Sigmoid colon (tissue), 7 donors: ENCODE data around the gene CCDC7. TPM values are rescaled to one million over a fixed set of nuclear protein-coding genes. Genes with fewer than 3 reads are reported as not detected.
"Not testable (repeated sequence)": the region's sequence is repeated elsewhere in the genome, so short reads cannot be mapped to it uniquely, and the experiment has no call there.

Experiments used
- DNase-seq: peaks from one replicate; pipeline ENCODE4 v3.0.0-alpha.2; 2019
- H3K27ac ChIP-seq, 4 donors: fragments of 200-600 bp; sonication (generic); one replicate each; pipeline ENCODE4 v1.5.1; 2016 to 2019; ENCODE audit warnings: mild to moderate bottlenecking in 1 of 4
- H3K27me3 ChIP-seq, 3 donors: fragments of 200-600 bp; sonication (generic); one replicate each; pipeline ENCODE4 v1.5.1; 2019; ENCODE audit warnings: mild to moderate bottlenecking in 1 of 3
- H3K36me3 ChIP-seq, 4 donors: fragments of 200-600 bp; sonication (generic); one replicate each; pipeline ENCODE4 v1.5.1; 2016 to 2019
- H3K4me1 ChIP-seq, 4 donors: fragments of 200-600 bp; sonication (generic); one replicate each; pipeline ENCODE4 v1.5.1; 2017 to 2019
- H3K4me3 ChIP-seq, 4 donors: fragments of 200-600 bp; sonication (generic); one replicate each; pipeline ENCODE4 v1.5.1; 2017 to 2019; ENCODE audit warnings: mild to moderate bottlenecking in 2 of 4, moderate library complexity in 1 of 4
- H3K9me3 ChIP-seq, 4 donors: fragments of 200-600 bp in 3 of 4; sonication (generic) in 3 of 4; one replicate each; pipeline versions ENCODE4 v1.5.1 to v1.6.1; 2013 to 2019
- EP300 ChIP-seq, 4 donors: sonication (generic); formaldehyde crosslinking; IDR thresholded peaks; one replicate each; pipeline ENCODE4 v1.6.1; 2017; ENCODE audit warnings: antibody characterized with exemption in 4 of 4
- POLR2A ChIP-seq, 2 donors: fragments of 450-650 bp; IDR thresholded peaks; one replicate each; pipeline ENCODE4 v1.6.1; 2016; ENCODE audit warnings: antibody characterized with exemption in 2 of 2, mild to moderate bottlenecking in 2 of 2, moderate library complexity in 2 of 2
- POLR2AphosphoS5 ChIP-seq, 4 donors: sonication (generic); formaldehyde crosslinking; IDR thresholded peaks; one replicate each; pipeline ENCODE4 v1.6.1; 2017; ENCODE audit warnings: antibody characterized with exemption in 4 of 4
- WGBS, 2 donors: extraction: QIAGEN DNeasy Blood & Tissue Kit; methylation state at CpG; one replicate each; pipeline ENCODE4 v1.1.7; 2013; 5-methylcytosine and 5-hydroxymethylcytosine counted together
- intact Hi-C: fragments of 100-400 bp; cut with DNase I; formaldehyde crosslinking; loops from one replicate; pipeline ENCODE4 v1.15.1; 2023
- polyA plus RNA-seq, 3 donors: library from polyadenylated mRNA; stranded (reverse); fragments of 200-250 nt; gene quantifications; one replicate each; pipeline ENCODE4 v1.2.3, GENCODE V29; 2013
- total RNA-seq, 4 donors: library from RNA; depleted of rRNA; stranded (reverse); fragments of >200 nt; gene quantifications; one replicate each; pipeline ENCODE4 v1.1.0, GENCODE V29; 2016
- TF ChIP-seq, protein P1 (sequence below), 4 experiments: fragments of 450-650 bp in 3 of 4; fragments of 200-600 bp in 1 of 4; IDR thresholded peaks; one replicate each; pipeline ENCODE4 v1.5.1; 2016 to 2019; ENCODE audit warnings: antibody characterized with exemption in 4 of 4, mild to moderate bottlenecking in 3 of 4, moderate library complexity in 2 of 4
- donor health status: healthy with polysubstance abuse.
- donor health status: Bipolar disorder and iron deficiency.
- donor health status: healthy.

CCDC7 gene
- total and polyA plus RNA-seq, 7 donors, result 0.46 to 84.9 (median 42.9) TPM

DNA sequence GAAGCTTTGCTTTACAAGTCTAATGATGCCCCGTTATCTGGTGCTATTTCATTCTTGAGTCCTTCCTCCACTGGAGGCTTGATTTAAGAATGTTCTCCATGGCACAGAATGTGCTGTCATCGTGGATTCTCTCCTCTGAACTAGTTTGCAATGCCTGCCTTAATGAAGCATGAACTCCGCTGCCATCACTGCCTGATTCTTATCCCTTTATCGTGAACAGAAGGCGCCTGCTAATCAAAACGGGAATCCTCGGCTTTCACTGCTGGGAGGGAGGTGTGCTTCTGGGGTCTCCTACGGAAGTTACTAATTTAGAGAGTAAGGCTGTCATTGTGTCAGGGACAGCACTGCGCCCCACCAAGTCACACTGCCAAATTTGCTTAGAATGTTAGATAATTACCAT is 455.9 kb downstream of the CCDC7 start:
- H3K27ac ChIP-seq, result no peak overlapping the region
- peaks cover 0 to 71% (median 12%) of the 10 kb centered on the region in 4 donors for H3K36me3 ChIP-seq
- no peaks in the 10 kb centered on the region for H3K4me1 ChIP-seq
- TF ChIP-seq EP300 (IDR thresholded peaks at IDR 0.05) (no peak), POLR2A (IDR thresholded peaks at IDR 0.05) (no peak), POLR2AphosphoS5 (IDR thresholded peaks at IDR 0.05) (no peak)
- TF ChIP-seq, protein P1, sequence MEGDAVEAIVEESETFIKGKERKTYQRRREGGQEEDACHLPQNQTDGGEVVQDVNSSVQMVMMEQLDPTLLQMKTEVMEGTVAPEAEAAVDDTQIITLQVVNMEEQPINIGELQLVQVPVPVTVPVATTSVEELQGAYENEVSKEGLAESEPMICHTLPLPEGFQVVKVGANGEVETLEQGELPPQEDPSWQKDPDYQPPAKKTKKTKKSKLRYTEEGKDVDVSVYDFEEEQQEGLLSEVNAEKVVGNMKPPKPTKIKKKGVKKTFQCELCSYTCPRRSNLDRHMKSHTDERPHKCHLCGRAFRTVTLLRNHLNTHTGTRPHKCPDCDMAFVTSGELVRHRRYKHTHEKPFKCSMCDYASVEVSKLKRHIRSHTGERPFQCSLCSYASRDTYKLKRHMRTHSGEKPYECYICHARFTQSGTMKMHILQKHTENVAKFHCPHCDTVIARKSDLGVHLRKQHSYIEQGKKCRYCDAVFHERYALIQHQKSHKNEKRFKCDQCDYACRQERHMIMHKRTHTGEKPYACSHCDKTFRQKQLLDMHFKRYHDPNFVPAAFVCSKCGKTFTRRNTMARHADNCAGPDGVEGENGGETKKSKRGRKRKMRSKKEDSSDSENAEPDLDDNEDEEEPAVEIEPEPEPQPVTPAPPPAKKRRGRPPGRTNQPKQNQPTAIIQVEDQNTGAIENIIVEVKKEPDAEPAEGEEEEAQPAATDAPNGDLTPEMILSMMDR (IDR thresholded peaks at IDR 0.05), result no peak
- intact Hi-C loops, result no loop called here
- no peak for DNase-seq
- WGBS, 2 donors, result 95% methylated on average over 9 of the region's 9 CpGs
- H3K27me3 ChIP-seq, result no peaks in the 10 kb centered on the region
- H3K9me3 ChIP-seq, result no peaks in the 10 kb centered on the region
- H3K4me3 ChIP-seq, result no peak overlapping the region

DNA sequence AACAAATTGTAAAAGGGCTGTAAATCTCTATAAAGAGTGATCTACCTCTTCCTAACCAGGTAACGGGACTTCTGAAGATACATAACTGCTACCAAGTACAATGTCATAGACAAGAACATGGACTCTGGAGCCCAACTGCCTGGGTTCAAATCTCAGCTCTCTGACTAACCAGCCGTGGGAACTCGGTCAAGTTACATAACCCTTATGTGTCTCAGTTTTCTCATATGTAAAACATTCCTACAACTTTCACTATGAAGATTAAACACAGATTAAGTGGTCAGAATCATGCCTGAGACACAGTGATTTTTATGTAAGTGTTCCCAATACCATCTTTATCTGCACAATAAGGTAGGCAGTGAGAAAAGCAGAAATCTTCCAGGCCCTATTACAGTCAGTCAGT is 459.5 kb downstream of the CCDC7 start:
- peaks cover 4 to 79% (median 16%) of the 10 kb centered on the region in 4 donors for H3K36me3 ChIP-seq

DNA sequence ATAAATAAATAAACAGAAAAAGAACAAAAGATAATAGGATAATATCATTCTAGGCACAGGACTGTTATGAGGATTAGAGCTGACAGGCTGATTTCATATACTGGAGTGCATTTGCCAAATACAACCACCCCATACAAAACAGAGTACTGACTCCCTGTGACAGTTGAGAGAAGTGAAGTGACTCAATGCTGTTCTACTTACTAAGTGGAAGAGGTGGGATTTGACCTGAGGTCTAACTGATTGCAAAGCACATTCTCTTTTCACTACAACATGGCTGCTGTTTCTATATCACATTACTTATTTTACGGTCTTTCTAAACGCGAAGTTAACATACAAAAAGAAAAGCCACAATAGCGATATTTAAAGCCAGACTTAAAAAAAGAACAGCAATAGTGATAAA is 460.7 kb downstream of the CCDC7 start:
- DNase-seq, result no peak
- peaks cover 8 to 87% (median 21%) of the 10 kb centered on the region in 4 donors for H3K36me3 ChIP-seq
- no peak overlapping the region for H3K4me3 ChIP-seq
- no peaks in the 10 kb centered on the region for H3K9me3 ChIP-seq
- H3K27ac ChIP-seq, result no peak overlapping the region
- intact Hi-C loops, result no loop called here
- no peaks in the 10 kb centered on the region for H3K4me1 ChIP-seq
- WGBS, 2 donors, result 89 to 94% methylated on average over 4 of the region's 4 CpGs
- no peaks in the 10 kb centered on the region for H3K27me3 ChIP-seq
- TF ChIP-seq POLR2AphosphoS5 (IDR thresholded peaks at IDR 0.05), result no peak
- no peak for TF ChIP-seq EP300 (IDR thresholded peaks at IDR 0.05)
- TF ChIP-seq POLR2A (IDR thresholded peaks at IDR 0.05), result no peak
- TF ChIP-seq, protein P1 (IDR thresholded peaks at IDR 0.05), result no peak

More for the DNA sequence above, 459.5 kb downstream of the CCDC7 start:
- no peaks in the 10 kb centered on the region for H3K4me1 ChIP-seq
- no peak overlapping the region for H3K4me3 ChIP-seq
- no peaks in the 10 kb centered on the region for H3K27me3 ChIP-seq
- no peaks in the 10 kb centered on the region for H3K9me3 ChIP-seq
- 67 to 86% methylated on average over 3 of the region's 3 CpGs for WGBS, 2 donors
- no peak for DNase-seq
- TF ChIP-seq, protein P1 (IDR thresholded peaks at IDR 0.05), result no peak
- no peak for TF ChIP-seq EP300 (IDR thresholded peaks at IDR 0.05)
- no peak for TF ChIP-seq POLR2AphosphoS5 (IDR thresholded peaks at IDR 0.05)
- no peak for TF ChIP-seq POLR2A (IDR thresholded peaks at IDR 0.05)
- intact Hi-C loops, result no loop called here
- no peak overlapping the region for H3K27ac ChIP-seq

DNA sequence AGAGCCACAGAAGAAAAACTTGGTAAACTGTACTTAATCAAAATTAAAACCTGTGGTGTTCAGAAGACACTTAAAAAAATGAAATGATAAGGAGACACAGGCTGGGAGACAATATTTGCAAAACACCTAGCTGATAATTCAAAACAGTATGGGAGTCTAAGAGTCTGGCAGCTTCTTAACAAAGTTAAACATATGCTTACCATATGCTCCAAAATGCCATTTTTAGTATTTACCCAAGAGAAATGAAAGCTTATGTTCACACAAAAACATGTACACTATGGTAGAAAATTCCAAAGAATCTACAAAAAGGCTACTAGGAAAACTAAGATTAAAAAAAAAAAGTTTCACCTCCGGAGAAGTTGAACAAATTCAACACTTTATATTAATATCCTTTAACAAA is 463.5 kb downstream of the CCDC7 start:
- Histone ChIP-seq H3K27me3 (no peaks in the 10 kb centered on the region), H3K4me1 (no peaks in the 10 kb centered on the region), H3K4me3 (no peak overlapping the region), H3K36me3 (peaks cover 8 to 84% (median 29%) of the 10 kb centered on the region in 4 donors), H3K27ac (no peak overlapping the region), H3K9me3 (no peaks in the 10 kb centered on the region)
- DNase-seq, result no peak
- TF ChIP-seq, protein P1 (IDR thresholded peaks at IDR 0.05), result no peak
- TF ChIP-seq POLR2A (IDR thresholded peaks at IDR 0.05) (no peak), POLR2AphosphoS5 (IDR thresholded peaks at IDR 0.05) (no peak), EP300 (IDR thresholded peaks at IDR 0.05) (no peak)
- 91 to 96% methylated on average over 1 of the region's 1 CpG for WGBS, 2 donors
- intact Hi-C loops, result no loop called here

DNA sequence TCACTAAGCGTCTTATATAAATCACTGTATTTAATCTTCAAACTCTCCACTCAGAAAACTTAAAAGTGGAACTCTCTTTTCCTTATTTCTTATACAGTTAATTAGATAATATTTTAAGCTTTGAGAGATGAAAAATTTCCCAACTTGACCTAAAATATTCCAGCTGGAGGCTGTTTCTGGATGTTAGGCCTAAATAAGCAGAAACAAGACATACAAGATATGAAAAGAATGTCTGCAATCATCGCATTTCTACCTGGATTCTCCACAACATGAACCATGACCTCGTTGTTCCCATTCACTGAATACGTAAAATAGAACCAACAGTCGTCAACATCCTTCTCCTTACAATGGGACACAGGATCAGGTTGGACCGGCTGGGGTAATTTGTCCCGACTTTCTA is 464.0 kb downstream of the CCDC7 start:
- H3K27me3 ChIP-seq, H3K9me3 ChIP-seq, H3K4me3 ChIP-seq, DNase-seq, intact Hi-C loops, H3K4me1 ChIP-seq, H3K27ac ChIP-seq: not testable (repeated sequence)
- WGBS, 2 donors, result 90 to 92% methylated on average over 5 of the region's 7 CpGs
- peaks cover 8 to 87% (median 29%) of the 10 kb centered on the region in 4 donors for H3K36me3 ChIP-seq
